ACC112 (cell line): ENCODE data around the gene MYH16.
A peak's percentile ranks its signal among the peaks of the same experiment; 100 is the strongest.

ENCODE experiments used
- H2AFZ ChIP-seq: fragments of 200-600 bp; sonication (generic); one replicate; pipeline ENCODE4 v1.6.0; 2017; ENCODE audit warnings: antibody characterized with exemption, low read length; ENCODE audit not compliant: unreplicated experiment
- H3K27ac ChIP-seq: fragments of 200-600 bp; sonication (generic); 2 replicates; pipeline ENCODE4 v1.5.1; 2014; ENCODE audit warnings: low read depth, mild to moderate bottlenecking, antibody characterized with exemption, low read length, moderate library complexity
- H3K27me3 ChIP-seq: fragments of 200-600 bp; sonication (generic); 2 replicates; pipeline ENCODE4 v1.6.1; 2014; ENCODE audit warnings: mild to moderate bottlenecking, antibody characterized with exemption, low read length, moderate library complexity, mixed read lengths; ENCODE audit not compliant: insufficient read depth
- H3K36me3 ChIP-seq: fragments of 200-600 bp; sonication (generic); 2 replicates; pipeline ENCODE4 v1.6.1; 2016; ENCODE audit warnings: mild to moderate bottlenecking, antibody characterized with exemption, low read length, moderate library complexity, mixed read lengths; ENCODE audit not compliant: insufficient read depth
- H3K4me1 ChIP-seq: fragments of 200-600 bp; sonication (generic); one replicate; pipeline ENCODE4 v1.6.1; 2016; ENCODE audit warnings: low read length, mixed read lengths; ENCODE audit not compliant: insufficient read depth, unreplicated experiment, control insufficient read depth
- H3K4me3 ChIP-seq: fragments of 200-600 bp; sonication (generic); 2 replicates; pipeline ENCODE4 v1.5.1; 2014; ENCODE audit warnings: mild to moderate bottlenecking, low read depth, low read length
- H3K79me2 ChIP-seq: fragments of 200-600 bp; sonication (generic); one replicate; pipeline ENCODE4 v1.6.0; 2016; ENCODE audit warnings: low read length; ENCODE audit not compliant: control insufficient read depth, unreplicated experiment, insufficient read depth

MYH16 gene

DNA sequence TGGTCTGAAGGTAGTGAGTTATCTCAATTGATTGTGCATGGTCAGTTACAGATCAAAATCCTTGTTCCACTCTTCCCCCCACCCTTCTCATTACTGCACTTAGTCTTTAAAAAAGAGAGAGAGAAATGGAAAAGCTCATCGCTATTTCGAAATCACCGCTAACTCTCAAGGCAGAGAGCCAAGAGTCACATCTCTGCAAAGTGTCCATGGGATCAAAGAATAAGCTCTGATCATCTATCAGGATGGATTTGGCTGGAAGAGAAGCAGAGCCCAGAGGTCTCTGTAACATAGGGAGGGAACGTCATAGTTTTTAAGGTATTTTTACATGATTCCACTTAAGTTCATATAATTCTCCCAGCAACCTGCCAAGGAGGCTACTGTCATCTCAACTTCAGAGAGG is 30.0 kb upstream of the MYH16 start:
- Histone ChIP-seq H3K36me3 (no peaks in the 10 kb centered on the region), H3K79me2 (no peaks in the 10 kb centered on the region), H3K27ac (no peak overlapping the region), H2AFZ (no peak overlapping the region), H3K27me3 (peaks cover 13% of the 10 kb centered on the region; the same call in 1 of the 2 replicates), H3K4me1 (peaks cover 8% of the 10 kb centered on the region), H3K4me3 (no peak overlapping the region)

DNA sequence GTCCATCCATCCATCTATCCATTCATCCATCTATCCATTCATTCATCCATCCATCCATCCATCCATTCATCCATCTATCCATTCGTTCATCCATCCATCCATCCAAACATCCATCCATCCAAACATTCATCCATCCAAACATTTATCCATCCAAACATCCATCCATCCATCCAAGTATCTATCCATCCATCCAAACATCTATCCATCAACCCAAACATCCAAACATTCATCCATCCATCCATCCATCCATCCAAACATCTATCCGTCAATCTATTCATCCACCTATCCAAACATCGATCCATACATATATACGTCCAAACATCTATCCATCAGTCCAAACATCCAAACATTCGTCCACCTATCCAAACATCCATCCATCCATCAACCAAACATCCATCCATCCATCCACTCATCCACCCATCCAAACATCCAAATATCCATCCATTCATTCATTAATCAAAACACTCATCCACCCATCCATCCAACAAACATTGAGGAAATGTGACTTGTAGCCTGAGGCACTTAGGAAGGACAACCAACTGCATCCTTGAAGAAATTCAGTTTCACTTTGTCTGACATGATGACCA is 28.8 kb upstream of the MYH16 start:
- Histone ChIP-seq H3K4me3 (no peak overlapping the region), H3K79me2 (no peaks in the 10 kb centered on the region), H3K4me1 (peaks cover 8% of the 10 kb centered on the region), H3K27ac (no peak overlapping the region), H3K36me3 (no peaks in the 10 kb centered on the region), H2AFZ (no peak overlapping the region), H3K27me3 (peaks cover 6% of the 10 kb centered on the region; the same call in 1 of the 2 replicates)

DNA sequence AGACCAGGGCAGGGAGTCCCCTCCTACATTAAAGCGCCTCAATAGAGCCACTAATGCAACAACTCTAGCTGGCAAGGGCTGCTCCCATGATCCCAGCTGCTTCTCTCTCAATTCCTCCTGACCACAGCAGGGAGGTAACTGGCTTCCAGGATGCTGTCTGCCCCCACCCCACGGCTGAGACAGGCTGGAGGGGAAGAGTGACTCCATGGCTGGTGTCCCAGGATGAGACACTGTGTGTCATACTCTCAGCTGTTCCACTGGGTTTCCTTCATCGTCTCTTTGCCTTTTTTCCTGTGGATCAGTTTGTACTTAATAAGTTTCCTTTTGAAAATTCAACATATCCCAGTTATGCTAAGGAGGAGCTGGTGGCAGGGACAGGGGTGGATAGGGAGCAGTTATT is 27.7 kb upstream of the MYH16 start:
- Histone ChIP-seq H3K36me3 (no peaks in the 10 kb centered on the region), H2AFZ (peak overlapping the region; percentile 75), H3K27me3 (no peaks in the 10 kb centered on the region), H3K4me3 (no peak overlapping the region), H3K27ac (no peak overlapping the region), H3K79me2 (no peaks in the 10 kb centered on the region), H3K4me1 (peaks cover 8% of the 10 kb centered on the region)

DNA sequence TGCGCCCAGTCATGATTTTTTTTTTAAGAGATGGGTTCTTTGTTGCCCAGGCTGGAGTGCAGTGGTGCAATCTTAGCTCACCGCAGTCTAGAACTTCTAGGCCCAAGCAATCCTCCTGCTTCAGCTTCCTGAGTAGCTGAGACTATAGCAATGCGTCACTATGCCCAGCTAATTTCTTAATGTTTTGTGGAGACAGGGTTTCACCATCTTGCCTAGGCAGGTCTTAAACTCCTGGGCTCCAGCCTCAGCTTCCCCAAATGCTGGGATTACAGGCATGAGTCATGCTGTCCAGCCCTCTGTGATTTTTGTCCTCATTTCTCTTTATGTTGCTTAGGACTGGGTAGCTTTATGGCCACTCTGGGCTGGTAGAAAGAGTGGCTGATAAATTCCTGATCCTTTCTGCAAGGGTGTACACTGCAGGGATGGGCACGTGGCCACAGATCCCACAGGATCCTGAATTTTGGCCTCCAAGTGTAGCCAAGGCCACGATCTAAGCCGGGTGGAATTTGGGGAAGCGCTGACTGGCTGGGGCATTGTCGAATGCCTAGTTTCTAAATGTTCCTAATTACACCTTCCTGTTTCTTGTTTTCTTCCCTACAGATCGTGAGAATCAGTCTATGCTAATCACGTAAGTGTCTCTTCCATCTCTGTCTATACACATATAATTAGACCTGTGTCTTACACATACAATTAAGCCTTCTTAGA is 24.1 kb upstream of the MYH16 start:
- Histone ChIP-seq H2AFZ (no peak overlapping the region), H3K27ac (no peak overlapping the region), H3K79me2 (no peaks in the 10 kb centered on the region), H3K4me3 (no peak overlapping the region), H3K27me3 (no peaks in the 10 kb centered on the region), H3K4me1 (peaks cover 8% of the 10 kb centered on the region), H3K36me3 (no peaks in the 10 kb centered on the region)

DNA sequence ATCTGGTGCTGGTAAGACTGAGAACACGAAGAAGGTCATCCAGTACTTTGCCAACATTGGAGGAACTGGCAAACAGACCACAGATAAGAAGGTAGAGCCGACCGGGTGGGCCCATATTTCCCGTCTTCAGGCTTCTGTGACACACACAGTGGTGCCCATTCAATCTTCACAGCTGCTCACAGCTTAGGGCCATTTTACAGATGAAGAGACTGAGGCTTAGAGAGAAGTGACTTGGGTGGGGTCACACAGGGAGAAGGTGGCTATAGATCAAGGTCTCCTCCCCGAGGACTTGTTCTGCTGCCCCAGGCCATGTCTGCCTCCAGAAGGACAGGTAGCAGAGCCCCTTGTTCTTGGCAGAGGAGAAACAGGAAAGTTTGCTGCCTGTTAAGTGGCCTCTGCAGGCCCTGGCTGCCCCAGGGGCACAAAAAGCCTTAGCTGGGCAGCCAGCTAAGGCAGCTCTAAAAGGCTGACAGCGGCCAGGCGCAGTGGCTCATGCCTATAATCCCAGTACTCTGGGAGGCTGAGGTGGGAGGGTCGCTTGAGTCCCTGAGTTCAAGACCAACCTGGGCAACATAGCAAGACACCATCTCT is 22.6 kb upstream of the MYH16 start:
- no peaks in the 10 kb centered on the region for H3K27me3 ChIP-seq
- H3K36me3 ChIP-seq, result no peaks in the 10 kb centered on the region
- H3K4me3 ChIP-seq, result no peak overlapping the region
- H3K27ac ChIP-seq, result no peak overlapping the region
- H2AFZ ChIP-seq, result no peak overlapping the region
- peaks cover 2% of the 10 kb centered on the region for H3K4me1 ChIP-seq
- no peaks in the 10 kb centered on the region for H3K79me2 ChIP-seq

DNA sequence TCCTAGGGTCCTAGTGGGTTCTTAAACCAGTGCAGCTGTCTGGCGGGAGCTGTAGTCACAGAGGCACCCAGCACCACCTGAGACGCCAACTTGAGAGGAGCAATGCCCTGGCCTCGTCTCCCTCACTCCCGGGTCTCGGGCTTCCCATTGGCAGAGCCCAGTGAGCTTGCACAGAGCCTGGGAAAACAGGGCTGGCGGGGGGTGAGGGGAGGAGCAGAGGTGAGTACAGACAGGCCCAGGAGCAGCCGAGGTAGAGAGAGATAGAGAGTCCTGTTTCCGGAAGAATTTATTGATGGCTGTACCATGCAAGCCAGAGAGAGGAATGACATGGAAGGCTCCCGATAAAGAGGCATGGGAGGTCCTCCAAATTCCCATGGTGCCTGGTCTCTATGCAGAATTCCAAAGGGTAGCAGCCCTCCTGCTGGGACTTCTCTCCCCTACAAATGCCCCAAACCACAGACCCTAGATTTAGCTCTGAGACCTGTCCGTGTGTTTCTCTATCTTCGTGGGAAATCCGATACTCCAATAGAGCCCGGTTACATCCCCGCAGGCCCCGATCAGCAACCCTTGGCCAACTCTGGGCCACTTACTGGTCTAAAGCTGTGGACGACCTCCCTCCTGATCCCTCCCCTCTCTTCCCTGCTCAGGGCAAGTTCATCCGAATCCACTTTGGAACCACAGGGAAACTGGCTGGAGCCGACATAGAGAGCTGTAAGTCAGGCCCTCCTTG is 20.3 kb upstream of the MYH16 start:
- Histone ChIP-seq H3K4me1 (peaks cover 6% of the 10 kb centered on the region), H3K27ac (no peak overlapping the region), H3K36me3 (no peaks in the 10 kb centered on the region), H2AFZ (no peak overlapping the region), H3K79me2 (no peaks in the 10 kb centered on the region), H3K4me3 (no peak overlapping the region), H3K27me3 (no peaks in the 10 kb centered on the region)

DNA sequence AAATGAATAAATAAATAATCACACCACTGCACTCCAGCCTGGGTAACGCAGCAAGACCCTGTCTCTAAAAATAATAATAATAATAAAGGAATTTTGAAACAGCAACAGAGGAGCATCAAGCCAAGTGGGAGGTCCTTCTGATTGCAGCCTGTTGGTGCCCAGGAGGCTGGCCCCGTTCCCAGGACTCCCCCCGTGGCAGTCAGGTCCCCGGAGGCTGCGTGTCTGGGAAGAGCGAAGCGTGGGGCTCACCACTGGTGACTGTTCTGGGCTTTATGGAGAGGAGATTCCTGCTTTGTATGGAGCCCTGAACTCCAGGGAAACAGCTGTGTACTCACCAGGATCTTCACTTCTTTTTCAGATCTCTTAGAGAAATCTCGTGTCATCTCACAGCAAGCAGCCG is 19.3 kb upstream of the MYH16 start:
- Histone ChIP-seq H3K36me3 (no peaks in the 10 kb centered on the region), H2AFZ (no peak overlapping the region), H3K79me2 (no peaks in the 10 kb centered on the region), H3K4me1 (peaks cover 6% of the 10 kb centered on the region), H3K27ac (no peak overlapping the region), H3K27me3 (no peaks in the 10 kb centered on the region), H3K4me3 (no peak overlapping the region)

DNA sequence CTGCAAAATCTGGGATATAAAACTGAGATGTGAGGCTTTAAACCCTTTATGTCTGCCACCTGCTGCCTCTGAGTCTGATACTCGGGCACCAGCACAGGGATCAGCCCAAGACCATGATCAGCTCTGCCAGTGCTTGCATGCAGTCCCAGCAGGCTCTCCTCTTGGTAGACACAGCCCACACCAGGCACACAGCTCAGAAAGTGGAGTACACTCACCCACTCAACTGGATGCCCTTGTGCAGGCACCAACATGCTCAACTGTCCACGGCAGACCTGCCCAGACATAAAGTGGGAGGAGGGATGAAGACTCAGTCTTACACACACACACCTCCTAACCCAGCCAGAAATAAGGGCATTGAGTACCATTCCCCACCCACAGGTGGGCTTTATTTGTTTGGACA is 18.2 kb upstream of the MYH16 start:
- Histone ChIP-seq H3K36me3 (no peaks in the 10 kb centered on the region), H3K27ac (no peak overlapping the region), H3K4me1 (peaks cover 6% of the 10 kb centered on the region), H2AFZ (no peak overlapping the region), H3K79me2 (no peaks in the 10 kb centered on the region), H3K4me3 (no peak overlapping the region), H3K27me3 (no peaks in the 10 kb centered on the region)

DNA sequence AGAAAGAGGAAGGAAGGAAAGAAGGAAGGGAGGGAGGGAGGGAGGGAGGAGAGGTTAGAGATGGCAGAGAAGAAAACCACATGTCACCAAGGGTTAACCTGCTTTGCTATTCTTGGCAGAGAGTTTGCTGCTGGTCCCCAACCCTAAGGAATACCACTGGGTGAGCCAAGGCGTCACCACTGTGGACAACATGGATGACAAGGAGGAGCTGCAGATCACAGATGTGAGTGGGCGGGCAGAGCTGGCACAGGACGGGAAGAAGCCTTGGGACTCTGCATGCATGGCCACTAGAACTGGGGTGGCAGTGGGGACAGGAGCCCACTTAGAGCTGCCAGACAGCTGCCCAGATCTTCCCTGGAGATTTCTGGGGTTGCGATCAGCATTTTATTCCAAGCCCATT is 17.2 kb upstream of the MYH16 start:
- H3K4me3 ChIP-seq, result no peak overlapping the region
- no peak overlapping the region for H3K27ac ChIP-seq
- no peak overlapping the region for H2AFZ ChIP-seq
- H3K27me3 ChIP-seq, result no peaks in the 10 kb centered on the region
- H3K79me2 ChIP-seq, result no peaks in the 10 kb centered on the region
- H3K36me3 ChIP-seq, result no peaks in the 10 kb centered on the region
- peaks cover 6% of the 10 kb centered on the region for H3K4me1 ChIP-seq

DNA sequence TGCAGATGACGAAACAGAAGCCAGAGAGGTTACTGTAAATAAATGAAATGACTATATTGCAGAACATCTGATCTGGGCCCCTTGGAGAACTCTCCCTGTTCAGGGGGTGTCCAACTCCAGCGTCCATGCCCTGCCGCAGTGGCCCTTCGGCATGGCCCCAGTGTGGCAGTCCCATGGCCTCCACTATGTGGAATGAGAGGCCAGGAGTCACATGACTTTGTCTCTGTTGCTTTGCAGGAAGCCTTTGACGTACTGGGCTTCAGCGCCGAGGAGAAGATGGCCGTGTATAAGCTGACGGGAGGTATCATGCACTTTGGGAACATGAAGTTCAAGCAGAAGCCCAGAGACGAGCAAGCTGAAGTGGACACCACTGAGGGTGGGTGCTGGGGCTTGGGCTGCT is 15.6 kb upstream of the MYH16 start:
- H3K27me3 ChIP-seq, result no peaks in the 10 kb centered on the region
- peaks cover 6% of the 10 kb centered on the region for H3K4me1 ChIP-seq
- no peaks in the 10 kb centered on the region for H3K79me2 ChIP-seq

More for the DNA sequence above, 15.6 kb upstream of the MYH16 start:
- Histone ChIP-seq H3K36me3 (no peaks in the 10 kb centered on the region), H3K27ac (no peak overlapping the region), H2AFZ (no peak overlapping the region), H3K4me3 (no peak overlapping the region)
